PC-9 (cell line): ENCODE results near the gene ARID5A.

ENCODE experiments used
- CTCF ChIP-seq: fragments of 200-600 bp; sonication (generic); conservative IDR thresholded peaks from 2 replicates; pipeline ENCODE4 v1.6.1; 2017; ENCODE audit warnings: mixed run types, antibody characterized with exemption, mild to moderate bottlenecking, moderate library complexity
- EZH2 ChIP-seq: fragments of 200-600 bp; sonication (generic); IDR thresholded peaks from 2 replicates; pipeline ENCODE4 v1.8.0; 2017; ENCODE audit warnings: antibody characterized with exemption, low read depth

DNA sequence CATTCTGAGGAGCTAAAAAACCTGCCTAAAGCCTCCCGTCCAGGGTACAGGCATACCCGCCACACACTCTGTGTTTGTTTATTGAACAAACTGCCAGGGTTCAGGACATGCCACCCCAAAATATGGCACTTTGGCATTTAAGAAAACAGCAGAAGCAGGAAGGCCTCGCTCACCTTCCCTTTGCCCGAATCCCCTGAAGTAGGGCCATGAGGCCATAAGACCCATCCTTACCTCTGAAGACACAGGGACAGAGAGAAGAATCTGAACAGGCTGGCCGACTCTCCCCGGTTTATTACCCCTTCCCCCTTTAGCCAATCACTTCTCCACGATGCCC lies 29.7 kb upstream of the ARID5A start:
- no peak for TF ChIP-seq CTCF
- TF ChIP-seq EZH2: no peak
